Measurements from ENCODE around the gene HSPA12B. TPM values are rescaled to one million over a fixed set of nuclear protein-coding genes. Genes with fewer than 3 reads are reported as not detected.

Gene HSPA12B
- total and polyA plus RNA-seq, 2 of the 13 experiments (the other 11 are each of a cell fraction or from before 2014, with no cell fraction given) = 0.01 TPM; not detected in 1

GRCh38 chr20:3691306-3691705 lies 41.2 kb upstream of the HSPA12B start:
- 42% methylated on average over 4 of the region's 16 CpGs for WGBS (ENCODE audit: low lambda C conversion rate)
- ATAC-seq (no peak), FAIRE-seq (no peak), DNase-seq (ENCODE audit: low spot score) (no peak)
- TF ChIP-seq ZSCAN31 (CRISPR knock-in tag; IDR thresholded peaks at IDR 0.05; ENCODE audit: low read depth) = no peak
- TF ChIP-seq PAWR (CRISPR knock-in tag; IDR thresholded peaks at IDR 0.05; ENCODE audit: borderline replicate concordance) = no peak
- no peak for TF ChIP-seq TFDP1 (CRISPR knock-in tag; IDR thresholded peaks at IDR 0.05; ENCODE audit: borderline replicate concordance)
- TF ChIP-seq ZBTB14 (CRISPR knock-in tag; IDR thresholded peaks at IDR 0.05) = no peak
- no peak for TF ChIP-seq TP53 (CRISPR knock-in tag; conservative IDR thresholded peaks at IDR 0.05)
- TF ChIP-seq ZNF326 (CRISPR knock-in tag; IDR thresholded peaks at IDR 0.05; ENCODE audit: borderline replicate concordance) = no peak
- intact Hi-C loops (cut with micrococcal nuclease; ENCODE audit: unreplicated experiment) = no loop called here
- Histone ChIP-seq H3K27me3 (ENCODE audit: control insufficient read depth in 1 of 2, insufficient read depth in 2 of 2, low read length in 2 of 2) (peaks cover 20 to 71% of the 10 kb centered on the region in 2 experiments; a peak in 4 of 5 replicates), H3K4me3 (replicated peaks in 1 of 3; ENCODE audit: insufficient read depth in 1 of 3, low read depth in 2 of 3, low read length in 3 of 3) (no peak overlapping the region), H3K4me1 (ENCODE audit: insufficient read depth, low read length) (peaks cover 9% of the 10 kb centered on the region; the same call in 1 of the 2 replicates), H2AFZ (ENCODE audit: low read length) (no peak overlapping the region), H3K9ac (ENCODE audit: insufficient read depth, low read depth, low read length) (no peak overlapping the region), H4K20me1 (ENCODE audit: insufficient read depth, low read length) (no peaks in the 10 kb centered on the region; the same call in 1 of the 2 replicates), H3K79me2 (ENCODE audit: insufficient read depth, low read length) (no peaks in the 10 kb centered on the region), H3K4me2 (ENCODE audit: low read depth, low read length) (no peak overlapping the region), H3K36me3 (replicated peaks in 1 of 2; ENCODE audit: control insufficient read depth in 1 of 2, insufficient read depth in 2 of 2, low read length in 2 of 2) (no peaks in the 10 kb centered on the region), H3K27ac (ENCODE audit: extremely low read length, insufficient read depth, low read length) (no peak overlapping the region), H3K9me3 (ENCODE audit: low read length) (peaks cover 2% of the 10 kb centered on the region; the same call in 1 of the 2 replicates)
- CTCF ChIA-PET (ENCODE audit: low intra/inter-chr PET ratio, low total read pairs) = no interaction called here
- POLR2A ChIA-PET = no interaction called here
- no TSS peak for BruUV-seq (replicated peaks)
- in situ Hi-C loops (cut with HindIII; ENCODE audit: extremely low pct_ligation_motif_present, low pct_unique_long_range_greater_than_20kb) = no loop called here

Measured in HepG2 (cell line).